HepG2 (cell line): ENCODE data around the gene SLC22A4. TPM values are rescaled to one million over a fixed set of nuclear protein-coding genes. Genes with fewer than 3 reads are reported as not detected.

ENCODE experiments used
- KDM5B ChIP-seq: sonication (generic); formaldehyde crosslinking; IDR thresholded peaks from 2 replicates; pipeline ENCODE4 v1.4.0; 2020; ENCODE audit warnings: missing genetic modification reagents, mild to moderate bottlenecking, borderline replicate concordance
- MAFF ChIP-seq: IDR thresholded peaks from 2 replicates; pipeline ENCODE4 v1.6.1; 2011; ENCODE audit warnings: low read depth, low read length, improper control_type of control experiment
- SOX6 ChIP-seq, 2 experiments: fragments of 450-650 bp in 1 of 2; sonication (generic) in 1 of 2; formaldehyde crosslinking in 1 of 2; IDR thresholded peaks; 2 replicates each; pipeline versions ENCODE4 v1.4.0 to v1.6.1; 2017 to 2020; ENCODE audit warnings: antibody characterized with exemption in 1 of 2, mild to moderate bottlenecking in 1 of 2, missing genetic modification reagents in 1 of 2
- ZBTB21 ChIP-seq: sonication (generic); formaldehyde crosslinking; IDR thresholded peaks from 2 replicates; pipeline ENCODE4 v1.4.0; 2020; ENCODE audit warnings: missing genetic modification reagents
- ZBTB38 ChIP-seq: sonication (generic); formaldehyde crosslinking; IDR thresholded peaks from 2 replicates; pipeline ENCODE4 v1.5.1; 2020; ENCODE audit warnings: mild to moderate bottlenecking, missing genetic modification reagents
- ZFAT ChIP-seq: sonication (generic); formaldehyde crosslinking; conservative IDR thresholded peaks from 2 replicates; pipeline ENCODE4 v1.8.1; 2023; ENCODE audit warnings: missing genetic modification reagents, inconsistent platforms
- ZFY ChIP-seq: sonication (generic); formaldehyde crosslinking; IDR thresholded peaks from 2 replicates; pipeline ENCODE4 v1.4.0; 2020; ENCODE audit warnings: missing genetic modification reagents
- ZNF205 ChIP-seq: IDR thresholded peaks from 2 replicates; pipeline ENCODE4 v1.6.1; 2018; ENCODE audit warnings: missing biosample characterization, missing genetic modification reagents
- ZNF225 ChIP-seq: sonication (generic); formaldehyde crosslinking; IDR thresholded peaks from 2 replicates; pipeline ENCODE4 v1.4.0; 2020; ENCODE audit warnings: mild to moderate bottlenecking, missing genetic modification reagents
- ZNF232 ChIP-seq: sonication (generic); formaldehyde crosslinking; IDR thresholded peaks from 2 replicates; pipeline ENCODE4 v1.4.0; 2020; ENCODE audit warnings: missing genetic modification reagents, borderline replicate concordance
- ZNF234 ChIP-seq: sonication (generic); formaldehyde crosslinking; conservative IDR thresholded peaks from 2 replicates; pipeline ENCODE4 v1.5.1; 2020; ENCODE audit warnings: mild to moderate bottlenecking, missing genetic modification reagents
- ZNF281 ChIP-seq: sonication (generic); formaldehyde crosslinking; IDR thresholded peaks from 2 replicates; pipeline ENCODE4 v1.4.0; 2020; ENCODE audit warnings: missing genetic modification reagents, borderline replicate concordance
- ZNF414 ChIP-seq: sonication (generic); formaldehyde crosslinking; IDR thresholded peaks from 2 replicates; pipeline ENCODE4 v1.5.0; 2020; ENCODE audit warnings: missing genetic modification reagents
- ZNF451 ChIP-seq: sonication (generic); formaldehyde crosslinking; IDR thresholded peaks from 2 replicates; pipeline ENCODE4 v1.5.0; 2020; ENCODE audit warnings: mild to moderate bottlenecking, missing genetic modification reagents
- ZSCAN29 ChIP-seq: sonication (generic); formaldehyde crosslinking; conservative IDR thresholded peaks from 2 replicates; pipeline ENCODE4 v1.4.0; 2020; ENCODE audit warnings: mild to moderate bottlenecking, missing genetic modification reagents
- polyA plus RNA-seq, 8 experiments: library from polyadenylated mRNA; depleted of rRNA in 3 of 8; stranded (reverse) in 7 of 8; unstranded in 1 of 8; fragments of >200 nt; fragmentation: Illumina TruSeq in 4 of 8; extraction: Trizol in 4 of 8; gene quantifications; 2 replicates each; pipeline versions ENCODE4 v1.2.1 to v1.2.3, GENCODE V29; 2011 to 2016; ENCODE audit warnings: low read depth in 4 of 8, missing spikeins in 1 of 8, mixed read lengths in 1 of 8; ENCODE audit not compliant: insufficient read depth in 1 of 8
- total RNA-seq, 5 experiments: library from RNA; depleted of rRNA; stranded (reverse); fragments of >200 nt; fragmentation: Illumina TruSeq; extraction: Trizol; gene quantifications; 2 replicates each; pipeline ENCODE4 v1.2.3, GENCODE V29; 2016; ENCODE audit warnings: low read depth in 1 of 5
- TF ChIP-seq, protein P1 (sequence below): sonication (generic); formaldehyde crosslinking; IDR thresholded peaks from 2 replicates; pipeline ENCODE4 v1.5.1; 2020; ENCODE audit warnings: mild to moderate bottlenecking, missing genetic modification reagents, moderate library complexity
- TF ChIP-seq, protein P2 (sequence below): sonication (generic); formaldehyde crosslinking; IDR thresholded peaks from 2 replicates; pipeline ENCODE4 v1.9.0; 2022; ENCODE audit warnings: missing genetic modification reagents, mild to moderate bottlenecking, borderline replicate concordance
- TF ChIP-seq, protein P3 (sequence below): sonication (generic); formaldehyde crosslinking; IDR thresholded peaks from 2 replicates; pipeline ENCODE4 v1.5.0; 2020; ENCODE audit warnings: mild to moderate bottlenecking, missing genetic modification reagents
- TF ChIP-seq, protein P4 (sequence below): sonication (generic); formaldehyde crosslinking; IDR thresholded peaks from 2 replicates; pipeline ENCODE4 v1.4.0; 2020; ENCODE audit warnings: missing genetic modification reagents

SLC22A4 gene
- total and polyA plus RNA-seq, 2 of the 13 experiments (the other 11 are each of a cell fraction or from before 2014, with no cell fraction given): 0.33 to 0.62 TPM

- TF ChIP-seq ZBTB38 (CRISPR knock-in tag): no peak
- no peak for TF ChIP-seq SOX6 (IDR thresholded peaks at IDR 0.05)
- TF ChIP-seq SOX6 (CRISPR knock-in tag; IDR thresholded peaks at IDR 0.05): peak; percentile 29; the same call in 1 of the 2 replicates
- no peak for TF ChIP-seq ZBTB21 (CRISPR knock-in tag)
- no peak for TF ChIP-seq ZFAT (CRISPR knock-in tag)
- TF ChIP-seq, protein P1, sequence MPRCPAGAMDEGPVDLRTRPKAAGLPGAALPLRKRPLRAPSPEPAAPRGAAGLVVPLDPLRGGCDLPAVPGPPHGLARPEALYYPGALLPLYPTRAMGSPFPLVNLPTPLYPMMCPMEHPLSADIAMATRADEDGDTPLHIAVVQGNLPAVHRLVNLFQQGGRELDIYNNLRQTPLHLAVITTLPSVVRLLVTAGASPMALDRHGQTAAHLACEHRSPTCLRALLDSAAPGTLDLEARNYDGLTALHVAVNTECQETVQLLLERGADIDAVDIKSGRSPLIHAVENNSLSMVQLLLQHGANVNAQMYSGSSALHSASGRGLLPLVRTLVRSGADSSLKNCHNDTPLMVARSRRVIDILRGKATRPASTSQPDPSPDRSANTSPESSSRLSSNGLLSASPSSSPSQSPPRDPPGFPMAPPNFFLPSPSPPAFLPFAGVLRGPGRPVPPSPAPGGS (CRISPR knock-in tag): no peak
- TF ChIP-seq, protein P2, sequence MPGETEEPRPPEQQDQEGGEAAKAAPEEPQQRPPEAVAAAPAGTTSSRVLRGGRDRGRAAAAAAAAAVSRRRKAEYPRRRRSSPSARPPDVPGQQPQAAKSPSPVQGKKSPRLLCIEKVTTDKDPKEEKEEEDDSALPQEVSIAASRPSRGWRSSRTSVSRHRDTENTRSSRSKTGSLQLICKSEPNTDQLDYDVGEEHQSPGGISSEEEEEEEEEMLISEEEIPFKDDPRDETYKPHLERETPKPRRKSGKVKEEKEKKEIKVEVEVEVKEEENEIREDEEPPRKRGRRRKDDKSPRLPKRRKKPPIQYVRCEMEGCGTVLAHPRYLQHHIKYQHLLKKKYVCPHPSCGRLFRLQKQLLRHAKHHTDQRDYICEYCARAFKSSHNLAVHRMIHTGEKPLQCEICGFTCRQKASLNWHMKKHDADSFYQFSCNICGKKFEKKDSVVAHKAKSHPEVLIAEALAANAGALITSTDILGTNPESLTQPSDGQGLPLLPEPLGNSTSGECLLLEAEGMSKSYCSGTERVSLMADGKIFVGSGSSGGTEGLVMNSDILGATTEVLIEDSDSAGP (CRISPR knock-in tag): no peak; the same call in 1 of the 2 replicates
- 0 out of 2 replicates have a peak, but pooled peaks have one; percentile 0 for TF ChIP-seq ZSCAN29 (CRISPR knock-in tag)
- TF ChIP-seq ZNF225 (CRISPR knock-in tag): 0 out of 2 replicates have a peak, but pooled peaks have one; percentile 58
- no peak; the same call in 1 of the 2 replicates for TF ChIP-seq ZNF234 (CRISPR knock-in tag)
- peak; percentile 1; the same call in 1 of the 2 replicates for TF ChIP-seq KDM5B (CRISPR knock-in tag)
- no peak for TF ChIP-seq ZFY (CRISPR knock-in tag)
- TF ChIP-seq, protein P3, sequence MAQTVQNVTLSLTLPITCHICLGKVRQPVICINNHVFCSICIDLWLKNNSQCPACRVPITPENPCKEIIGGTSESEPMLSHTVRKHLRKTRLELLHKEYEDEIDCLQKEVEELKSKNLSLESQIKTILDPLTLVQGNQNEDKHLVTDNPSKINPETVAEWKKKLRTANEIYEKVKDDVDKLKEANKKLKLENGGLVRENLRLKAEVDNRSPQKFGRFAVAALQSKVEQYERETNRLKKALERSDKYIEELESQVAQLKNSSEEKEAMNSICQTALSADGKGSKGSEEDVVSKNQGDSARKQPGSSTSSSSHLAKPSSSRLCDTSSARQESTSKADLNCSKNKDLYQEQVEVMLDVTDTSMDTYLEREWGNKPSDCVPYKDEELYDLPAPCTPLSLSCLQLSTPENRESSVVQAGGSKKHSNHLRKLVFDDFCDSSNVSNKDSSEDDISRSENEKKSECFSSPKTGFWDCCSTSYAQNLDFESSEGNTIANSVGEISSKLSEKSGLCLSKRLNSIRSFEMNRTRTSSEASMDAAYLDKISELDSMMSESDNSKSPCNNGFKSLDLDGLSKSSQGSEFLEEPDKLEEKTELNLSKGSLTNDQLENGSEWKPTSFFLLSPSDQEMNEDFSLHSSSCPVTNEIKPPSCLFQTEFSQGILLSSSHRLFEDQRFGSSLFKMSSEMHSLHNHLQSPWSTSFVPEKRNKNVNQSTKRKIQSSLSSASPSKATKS (CRISPR knock-in tag): no peak
- no peak; the same call in 1 of the 2 replicates for TF ChIP-seq ZNF205 (CRISPR knock-in tag)
- no peak for TF ChIP-seq MAFF
- TF ChIP-seq, protein P4, sequence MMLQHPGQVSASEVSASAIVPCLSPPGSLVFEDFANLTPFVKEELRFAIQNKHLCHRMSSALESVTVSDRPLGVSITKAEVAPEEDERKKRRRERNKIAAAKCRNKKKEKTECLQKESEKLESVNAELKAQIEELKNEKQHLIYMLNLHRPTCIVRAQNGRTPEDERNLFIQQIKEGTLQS (CRISPR knock-in tag): no peak
- peak; percentile 77; the same call in 1 of the 2 replicates for TF ChIP-seq ZNF451 (CRISPR knock-in tag)
- no peak for TF ChIP-seq ZNF232 (CRISPR knock-in tag)
- TF ChIP-seq ZNF281 (CRISPR knock-in tag): peak; percentile 55
- no peak for TF ChIP-seq ZNF414
Observed at GRCh38 chr5:132370181-132370970, 76.2 kb downstream of the SLC22A4 start (continued).
